HG02840 (cell line): ENCODE measurements around the gene RAMACL.
"Not testable (repeated sequence)": the region's sequence is repeated elsewhere in the genome, so short reads cannot be mapped to it uniquely, and the experiment has no call there.

Experiments used
- ATAC-seq: cut with Tn5 transposase; IDR thresholded peaks from one replicate; pipeline ENCODE4 v1.9.1; 2021; ENCODE audit warnings: mild to moderate bottlenecking, moderate library complexity, moderate number of reproducible peaks; ENCODE audit not compliant: unreplicated experiment, low FRiP score

Gene RAMACL

DNA sequence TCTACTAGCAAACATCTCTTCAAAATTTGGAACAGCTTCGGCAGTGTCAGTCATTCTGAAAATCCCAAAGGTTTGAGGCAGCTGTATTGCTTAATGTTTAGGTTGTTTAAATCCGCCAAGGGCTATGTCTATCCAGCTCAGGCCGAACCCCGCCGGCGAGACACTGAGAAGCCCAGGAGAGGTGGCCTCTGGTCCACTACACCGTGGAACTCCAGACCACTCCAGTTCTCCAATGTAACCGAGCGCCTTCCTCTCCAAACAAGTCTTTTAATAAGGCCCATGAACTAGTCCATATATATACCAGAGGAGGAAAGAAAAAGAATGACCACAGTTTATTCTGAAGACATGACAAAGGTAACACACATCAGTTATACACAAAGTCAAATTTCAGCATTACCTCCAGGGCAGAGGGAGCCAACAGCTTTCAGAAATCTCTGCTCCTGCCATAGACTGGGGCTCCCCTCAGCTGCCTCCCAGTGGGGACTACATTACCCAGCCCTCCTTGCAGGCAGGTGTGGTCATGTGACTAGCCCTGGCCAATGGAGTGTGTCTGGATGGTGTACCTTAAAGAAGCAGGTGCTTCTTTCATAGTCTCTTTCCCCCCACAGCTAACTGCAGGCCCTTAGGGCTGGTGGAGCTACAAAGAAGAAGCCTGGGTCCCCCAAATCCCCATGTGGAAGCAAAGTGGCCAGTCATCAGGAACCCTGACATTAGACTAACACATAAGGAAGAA is at the start of gene RAMACL:
Gene RAMACL (minus strand): TSS at position 255 of the 733 bp plus-strand sequence. CDS start 201 bp downstream, at position 54.
- peak; percentile 65 for ATAC-seq

DNA sequence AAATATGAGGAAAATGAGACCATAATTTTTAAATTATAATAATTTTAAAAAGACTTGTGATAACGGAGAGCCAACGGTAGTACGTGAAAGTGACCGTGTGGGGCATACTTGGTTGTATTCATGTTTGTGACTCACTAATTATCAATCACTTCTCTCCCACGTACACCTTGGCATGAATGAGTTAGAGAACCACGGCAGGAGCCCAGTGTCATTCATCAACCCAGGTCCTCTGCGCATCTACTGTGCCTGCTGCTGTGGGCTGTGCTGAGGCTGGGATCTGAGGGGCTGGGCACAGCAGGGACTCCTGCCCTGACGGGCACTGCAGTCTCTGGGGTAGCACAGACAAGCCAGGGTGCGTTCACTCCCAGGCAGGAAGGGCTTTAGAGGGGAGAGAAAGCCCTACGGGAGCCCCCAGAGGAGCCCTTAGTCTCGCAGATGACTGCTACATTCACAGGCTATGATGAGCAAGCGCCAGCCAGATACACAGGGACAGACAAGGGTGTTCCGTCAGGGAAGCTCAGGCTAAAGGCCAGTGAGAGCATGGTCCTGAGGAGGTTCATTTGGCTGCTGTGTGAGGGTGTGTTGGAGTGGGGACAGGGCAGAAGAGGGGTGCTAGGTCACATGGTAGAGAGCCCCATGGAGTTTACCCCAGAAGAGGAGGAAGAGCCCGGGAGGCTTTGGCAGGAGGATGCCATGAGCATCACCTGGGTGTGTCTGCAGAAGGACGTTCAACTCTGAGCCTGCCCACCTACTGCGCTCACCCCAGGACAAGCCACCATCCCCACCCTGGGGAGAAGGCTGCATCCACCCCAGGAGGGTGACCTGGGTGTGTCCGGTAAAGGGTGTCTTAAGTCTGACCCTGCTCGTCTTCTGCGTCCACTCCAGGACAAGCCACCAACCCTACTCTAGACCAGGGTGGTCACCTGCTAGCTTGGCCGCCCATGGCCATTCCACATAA is 48.8 kb upstream of the RAMACL start:
- ATAC-seq = no peak

DNA sequence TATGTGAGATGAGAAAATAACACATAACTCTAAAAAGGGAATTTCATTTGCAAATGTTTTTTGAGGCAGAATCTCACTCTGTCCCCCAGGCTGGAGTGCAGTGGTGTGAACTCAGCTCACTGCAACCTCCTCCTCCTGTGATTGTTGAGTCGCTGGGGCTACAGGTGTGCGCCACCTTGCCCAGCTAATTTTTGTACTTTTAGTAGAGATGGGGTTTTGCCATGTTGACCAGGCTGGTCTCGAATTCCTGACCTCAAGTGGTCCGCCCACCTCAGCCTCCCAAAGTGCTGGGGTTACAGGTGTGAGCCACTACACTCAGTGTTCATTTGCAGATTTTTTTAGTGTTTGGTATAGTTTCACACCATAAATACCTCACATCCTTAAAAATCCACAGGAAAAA is 48.1 kb upstream of the RAMACL start:
- ATAC-seq = not testable (repeated sequence)

DNA sequence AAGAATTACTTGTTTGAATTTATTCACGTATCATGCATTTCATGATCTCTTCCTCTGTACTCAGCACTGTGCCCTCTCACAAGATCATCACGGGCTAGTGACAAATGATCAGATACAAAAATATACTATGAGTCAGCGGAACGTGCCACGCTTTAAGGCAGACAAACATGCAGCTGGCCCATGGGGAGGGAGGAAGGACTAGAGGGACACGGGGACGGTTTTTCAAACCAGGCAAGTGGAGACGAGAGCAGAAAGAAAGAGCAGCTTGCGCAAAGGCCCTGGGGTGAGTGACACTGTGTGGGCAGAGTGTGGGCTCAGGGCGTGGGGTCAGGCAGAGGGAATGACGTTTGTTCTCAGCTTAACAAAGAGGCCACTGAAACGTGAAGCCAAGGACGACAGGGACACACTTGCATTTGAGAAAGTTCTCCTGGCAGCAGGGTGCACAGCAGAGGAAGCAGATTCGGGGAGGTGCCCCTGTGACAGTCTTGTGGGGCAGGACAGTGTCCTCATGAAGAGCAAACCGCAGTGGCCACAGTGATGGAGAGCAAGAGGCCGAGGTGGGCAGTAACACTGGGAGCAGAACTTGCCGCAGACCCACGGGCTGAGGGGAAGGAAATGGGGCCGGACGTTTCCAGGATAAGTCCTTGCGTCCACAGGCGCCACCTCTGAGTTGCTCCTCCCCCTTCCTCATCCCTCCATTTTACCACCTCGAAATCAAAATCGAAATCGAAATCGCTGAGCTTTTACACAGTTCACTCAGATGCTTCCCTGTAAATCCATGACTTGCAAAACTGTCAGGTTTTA is 47.5 kb upstream of the RAMACL start:
- no peak for ATAC-seq

DNA sequence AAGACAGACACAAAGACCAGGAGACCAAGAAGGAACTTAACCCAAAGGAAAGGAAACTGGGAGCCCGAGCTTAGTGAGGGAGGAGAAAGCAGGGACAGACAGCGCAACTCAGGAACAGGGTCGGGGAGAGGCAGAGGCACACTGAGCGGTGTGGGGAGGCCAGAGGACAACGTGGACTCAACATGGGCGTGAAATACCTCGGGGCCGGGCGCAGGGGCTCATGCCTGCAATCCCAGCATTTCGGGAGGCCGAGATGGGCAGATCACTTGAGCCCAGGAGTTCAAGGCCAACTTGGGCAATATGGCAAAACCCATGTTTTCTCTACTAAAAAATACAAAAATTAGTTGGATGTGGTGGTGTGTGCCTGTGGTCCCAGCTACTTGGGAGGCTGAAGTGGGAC is 46.3 kb upstream of the RAMACL start:
- no peak for ATAC-seq

DNA sequence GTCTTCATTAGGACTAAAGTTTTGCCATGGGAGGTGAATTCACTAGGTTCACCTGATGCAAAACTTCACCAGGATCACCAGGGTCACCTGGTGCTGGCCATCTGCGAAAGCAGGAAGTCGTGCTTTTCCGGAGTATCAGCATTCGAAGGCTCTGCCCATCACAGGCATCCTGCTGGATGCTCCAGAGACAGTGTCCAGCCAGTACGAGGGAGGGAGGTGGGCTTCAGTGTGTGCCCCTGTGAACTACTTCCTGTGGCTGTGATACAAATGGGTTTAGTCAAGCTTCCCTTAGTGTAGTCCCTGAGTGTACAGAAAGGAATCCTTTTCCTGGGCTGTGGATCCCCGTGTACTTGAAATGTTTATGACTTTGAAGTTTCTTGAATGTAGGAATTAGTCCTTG is 44.0 kb upstream of the RAMACL start:
- ATAC-seq = no peak

DNA sequence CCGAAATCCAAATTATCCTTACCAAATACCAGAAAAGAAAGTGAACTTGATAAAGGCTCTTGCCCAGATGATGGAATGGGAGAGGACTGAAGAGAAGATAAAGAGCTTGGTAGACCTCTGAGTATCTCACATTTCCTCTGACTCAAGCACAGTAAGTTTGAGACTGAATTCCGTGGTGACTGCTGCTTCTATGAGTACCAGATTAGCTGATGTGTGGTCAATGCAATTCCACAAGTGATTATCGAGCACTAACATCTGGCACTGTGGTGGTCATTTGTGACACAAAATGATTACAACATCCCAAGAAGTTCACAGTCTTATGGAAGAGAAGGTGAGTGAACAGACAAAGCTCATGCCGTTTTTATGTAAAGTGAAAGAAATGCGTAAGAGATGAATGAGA is 43.1 kb upstream of the RAMACL start:
- no peak for ATAC-seq

DNA sequence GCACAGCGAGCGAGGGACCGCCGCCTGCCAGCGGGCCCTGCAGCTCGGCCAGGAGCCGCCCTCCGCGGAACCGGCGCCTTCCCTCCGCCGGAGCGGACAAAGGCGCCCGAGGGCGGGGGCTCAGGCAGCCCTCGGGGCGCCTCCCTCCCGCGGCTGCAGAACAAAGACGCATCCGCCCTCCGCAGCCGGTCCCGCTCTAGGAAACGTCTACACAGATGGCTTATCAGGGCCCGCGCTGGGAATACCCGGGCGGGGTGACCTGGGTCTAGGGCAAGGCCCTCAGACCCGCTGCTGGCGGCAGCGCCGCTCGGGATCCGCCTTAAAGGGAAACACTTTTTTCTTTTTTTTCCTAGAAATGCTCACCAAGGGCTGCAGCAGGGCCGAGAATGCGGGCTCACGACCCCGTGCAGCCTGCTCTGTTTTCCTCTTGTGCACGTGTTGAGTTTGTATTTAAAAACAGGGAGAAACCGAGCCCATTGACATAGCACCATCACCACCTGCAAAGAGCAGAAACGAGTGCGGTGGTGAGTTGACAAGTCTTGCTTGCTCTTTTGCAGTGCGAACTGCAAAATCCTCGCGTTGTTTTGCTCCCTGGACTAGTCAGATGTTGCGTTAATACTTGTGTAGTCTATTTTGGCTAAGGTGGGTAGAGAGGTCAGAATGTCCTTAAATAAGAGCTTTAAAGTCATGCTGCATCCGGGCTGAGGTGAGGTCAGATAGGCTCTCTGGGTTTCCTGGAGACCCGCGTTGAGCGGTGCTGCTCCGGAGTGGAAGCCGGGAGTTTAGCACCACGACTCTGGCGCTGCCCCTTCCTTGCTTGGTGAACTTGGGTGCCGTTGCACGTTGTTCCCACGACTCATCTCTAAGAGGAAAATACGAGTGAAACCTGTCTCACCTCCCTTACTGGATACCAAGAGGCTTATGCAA is 41.7 kb upstream of the RAMACL start:
- ATAC-seq = peak; percentile 28

DNA sequence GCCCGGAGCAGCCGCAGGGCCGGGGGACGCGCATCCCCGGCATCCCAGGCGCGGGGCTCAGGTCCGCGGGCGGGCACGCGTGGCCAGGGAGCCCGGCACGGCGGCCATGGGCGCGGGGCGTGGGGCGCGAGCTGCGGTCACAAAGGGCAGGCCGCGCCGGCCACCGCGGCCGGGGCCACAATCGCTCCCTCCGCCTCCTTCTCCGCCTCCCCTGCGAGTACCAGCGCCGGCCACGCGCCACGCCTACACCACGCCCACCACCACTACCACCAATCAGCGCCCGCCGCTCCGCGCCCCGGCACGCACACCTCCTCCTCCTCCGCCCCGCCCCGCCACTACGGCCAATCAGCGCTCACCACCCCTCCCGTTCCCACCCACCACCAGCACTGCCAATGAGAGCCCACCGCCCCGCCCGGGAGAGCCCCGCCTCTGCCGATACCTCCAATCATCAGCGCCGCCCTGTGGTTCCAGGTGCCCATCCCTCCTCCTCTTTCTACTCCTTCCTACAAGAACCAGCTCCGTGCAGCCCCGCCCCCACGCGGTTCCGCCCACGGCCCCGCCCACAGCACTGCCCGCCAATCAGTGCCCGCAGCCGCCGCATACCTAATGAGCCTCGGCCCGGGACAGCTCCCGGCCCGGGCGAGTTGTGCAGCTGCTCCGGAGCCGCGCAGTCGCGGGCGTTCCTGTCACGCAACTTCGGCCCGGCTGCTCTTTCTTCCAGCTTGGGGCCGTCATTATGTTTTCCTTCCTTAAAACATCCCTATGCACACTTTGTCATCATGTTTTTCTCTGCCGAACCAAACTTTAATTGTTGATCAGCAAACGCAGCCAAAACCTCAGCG is 40.8 kb upstream of the RAMACL start, which contains the start of gene RPS6KA2:
Gene RPS6KA2 (minus strand): TSS at position 219 of the 842 bp plus-strand sequence. CDS start 232 bp downstream, outside the sequence.
- peak; percentile 87 for ATAC-seq

DNA sequence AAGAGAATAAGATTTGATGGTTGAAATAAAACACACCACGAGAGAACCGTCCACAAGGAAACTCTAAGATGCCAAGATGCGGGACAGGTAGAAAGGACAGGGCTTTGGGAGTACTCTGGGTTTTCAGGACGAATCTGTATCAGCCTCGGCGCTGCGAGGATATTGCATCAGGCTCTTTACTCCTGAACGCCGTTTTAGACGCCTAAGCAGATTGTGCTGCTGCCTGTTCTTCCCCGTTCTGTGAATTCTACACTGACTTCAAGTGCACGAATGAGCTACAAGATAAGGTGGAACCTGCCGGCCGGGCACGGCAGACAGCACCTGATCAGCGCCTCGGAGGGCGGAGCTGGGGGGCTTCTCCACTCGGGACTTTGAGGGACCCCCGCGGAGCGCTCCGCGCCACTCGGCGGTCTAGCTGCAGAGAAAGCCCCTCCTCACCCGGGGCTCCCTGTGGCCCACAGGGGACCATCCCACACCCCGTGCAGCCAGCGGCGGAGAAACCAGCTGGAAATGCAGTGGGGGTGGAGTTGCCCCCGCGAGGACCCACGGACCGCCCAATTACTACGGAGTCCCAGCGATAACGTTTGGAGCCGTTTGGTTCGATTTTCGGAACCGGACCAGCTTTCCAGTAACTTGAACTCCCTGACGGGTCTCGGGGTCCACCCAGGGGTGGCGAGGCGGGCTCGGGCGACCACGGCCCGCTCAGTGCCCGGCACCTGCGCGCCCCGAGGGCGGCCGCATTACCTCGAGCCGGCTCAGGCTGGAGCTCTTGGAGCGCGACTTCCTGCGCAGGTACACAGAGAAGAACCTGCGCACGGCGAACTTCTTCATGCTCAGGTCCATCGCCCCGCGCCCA is 39.9 kb upstream of the RAMACL start:
- peak; percentile 4 for ATAC-seq

DNA sequence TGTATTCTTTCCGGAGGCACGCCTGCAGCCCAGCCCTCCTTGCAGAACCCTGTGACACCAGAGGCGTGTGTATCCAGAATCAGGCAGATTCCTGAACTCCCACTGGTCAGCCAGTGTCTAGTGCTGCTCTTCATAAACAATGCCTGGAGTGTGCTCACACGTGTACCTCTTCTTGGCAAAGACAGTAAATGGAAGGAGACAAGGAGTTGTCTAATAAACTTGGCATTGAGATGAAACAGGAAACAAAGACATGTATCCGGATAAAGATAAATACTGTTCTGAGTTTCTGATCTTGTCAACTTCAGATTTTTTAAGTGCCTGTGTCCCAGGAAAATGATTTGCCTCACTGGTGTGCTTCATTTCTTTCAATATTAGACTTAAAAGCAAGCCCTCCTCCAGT is 38.9 kb upstream of the RAMACL start:
- ATAC-seq = no peak

DNA sequence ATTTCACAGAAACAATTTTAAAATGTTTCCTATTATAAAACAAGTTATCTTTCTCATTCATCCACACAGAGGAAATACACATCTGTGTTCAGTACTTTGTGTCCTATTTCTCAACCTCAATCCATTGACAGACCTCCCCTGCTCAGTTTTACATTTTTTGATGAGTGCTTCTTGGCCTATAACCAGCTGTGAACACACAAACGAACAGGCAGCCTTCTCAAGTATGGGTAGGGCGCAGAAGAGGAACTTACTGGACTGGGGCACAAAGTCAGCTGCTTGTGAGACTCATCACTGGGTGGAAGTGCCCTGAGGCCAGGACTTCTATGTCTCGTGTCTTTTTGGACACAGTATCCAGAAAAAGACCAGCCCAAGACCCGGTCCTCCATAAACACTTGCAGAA is 37.8 kb upstream of the RAMACL start:
- ATAC-seq = no peak

DNA sequence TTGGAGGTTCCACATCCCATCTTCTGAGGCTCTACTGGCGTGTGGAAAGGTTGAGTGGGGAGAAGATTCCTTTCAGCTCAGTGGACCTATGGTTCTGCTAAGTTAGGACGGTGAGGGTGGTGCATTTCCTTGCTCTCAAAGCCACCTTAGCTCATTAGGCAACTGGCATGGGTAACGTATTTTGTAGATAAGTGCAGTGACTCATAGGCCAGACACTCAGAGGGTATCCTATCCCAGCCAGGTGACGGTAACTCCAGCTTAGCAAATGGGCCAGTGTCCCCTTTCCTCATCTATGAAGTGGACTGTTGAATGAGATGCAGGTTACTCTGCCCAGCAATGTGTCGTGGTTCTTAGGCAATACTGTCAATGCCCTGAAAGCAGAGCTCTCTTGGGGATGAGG is 36.8 kb upstream of the RAMACL start:
- no peak for ATAC-seq

DNA sequence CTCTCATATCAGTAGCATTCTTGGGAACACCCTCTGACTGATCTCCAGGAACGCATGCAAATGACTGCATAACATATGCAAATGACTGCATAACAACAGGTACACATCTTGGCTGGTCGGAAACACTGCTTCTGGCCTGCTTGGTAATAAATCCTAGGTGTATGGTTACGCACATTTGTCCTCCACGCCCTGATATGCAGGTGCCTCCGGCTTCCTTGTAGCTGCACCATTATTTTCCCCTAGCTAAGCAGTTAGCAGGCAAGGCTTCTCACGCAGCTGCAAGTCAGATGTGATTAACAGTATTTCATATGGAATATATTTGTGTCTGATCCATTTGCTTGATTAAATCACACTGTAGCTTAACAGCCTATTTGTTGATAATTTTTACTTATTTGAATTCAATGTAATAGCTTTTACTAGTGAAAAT is 34.6 kb upstream of the RAMACL start:
- ATAC-seq = no peak

DNA sequence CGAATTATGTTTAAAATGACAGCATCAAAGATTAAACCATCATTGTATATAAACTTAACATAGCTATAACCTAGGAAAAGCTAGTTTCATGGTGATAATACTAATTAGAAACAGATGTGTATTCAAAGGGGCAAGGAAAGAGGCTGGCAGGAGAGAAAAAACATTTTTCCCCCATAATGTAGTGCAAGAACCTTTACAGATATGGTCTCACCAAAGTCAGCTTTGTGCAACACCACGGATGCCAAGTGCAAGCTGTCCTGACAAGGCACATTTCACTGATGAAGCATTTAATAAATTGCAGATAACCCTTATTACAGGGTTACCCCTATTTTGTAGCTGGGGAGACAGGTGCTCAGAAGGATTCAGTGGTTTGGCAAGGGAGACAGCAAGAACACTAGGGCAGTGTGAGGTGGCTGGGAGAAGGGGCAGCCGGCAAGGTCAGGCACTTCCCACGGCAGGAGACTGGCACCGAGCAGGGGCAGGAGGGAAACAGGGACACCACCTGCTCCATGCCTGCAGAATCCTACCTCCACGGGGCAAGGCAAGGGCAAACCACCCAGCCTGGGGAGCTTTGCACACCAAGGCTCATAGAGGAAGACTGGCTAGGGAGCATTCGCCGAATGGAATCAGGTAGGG is 34.1 kb upstream of the RAMACL start:
- ATAC-seq = no peak

DNA sequence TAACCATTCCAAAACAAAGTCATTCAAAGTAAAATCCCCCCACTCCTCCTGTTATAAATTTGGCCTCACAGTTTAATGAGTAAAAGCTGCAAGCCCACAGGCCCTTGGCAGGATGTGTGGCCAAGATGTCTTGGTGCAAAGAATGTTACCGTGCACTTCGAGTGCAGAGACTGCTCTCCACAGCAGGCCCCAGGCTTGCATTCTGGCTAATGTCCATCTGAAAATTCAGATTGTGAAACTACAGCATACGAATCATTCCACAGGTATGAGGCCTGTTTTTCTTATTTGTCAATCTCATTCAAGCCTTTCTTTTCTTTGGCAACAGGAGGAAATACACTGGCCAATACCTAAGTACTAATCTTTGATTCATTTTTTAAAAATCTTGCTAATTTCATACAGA is 33.4 kb upstream of the RAMACL start:
- no peak for ATAC-seq
